Measurements from ENCODE around the gene PAAF1.

DNA sequence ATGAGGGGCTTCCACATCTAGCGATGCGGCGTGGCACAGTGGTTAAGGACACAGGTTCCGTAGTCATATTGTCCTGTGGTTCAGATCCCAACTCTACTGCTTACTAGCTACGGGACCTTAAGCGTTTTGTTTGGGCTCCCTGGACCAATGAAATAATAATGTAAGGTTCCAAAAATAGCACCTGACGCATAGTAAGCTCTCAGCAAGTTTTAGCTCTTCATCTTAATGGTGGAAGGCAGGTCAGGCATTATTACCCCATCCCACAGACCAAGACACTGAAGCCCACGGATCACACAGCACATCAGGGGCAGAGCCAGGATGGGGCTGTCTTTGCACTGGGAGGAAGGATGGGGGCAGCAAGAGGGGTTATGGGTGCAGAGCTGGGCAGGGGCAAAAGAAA lies 87.1 kb downstream of the PAAF1 start:
- TF ChIP-seq, protein P1, sequence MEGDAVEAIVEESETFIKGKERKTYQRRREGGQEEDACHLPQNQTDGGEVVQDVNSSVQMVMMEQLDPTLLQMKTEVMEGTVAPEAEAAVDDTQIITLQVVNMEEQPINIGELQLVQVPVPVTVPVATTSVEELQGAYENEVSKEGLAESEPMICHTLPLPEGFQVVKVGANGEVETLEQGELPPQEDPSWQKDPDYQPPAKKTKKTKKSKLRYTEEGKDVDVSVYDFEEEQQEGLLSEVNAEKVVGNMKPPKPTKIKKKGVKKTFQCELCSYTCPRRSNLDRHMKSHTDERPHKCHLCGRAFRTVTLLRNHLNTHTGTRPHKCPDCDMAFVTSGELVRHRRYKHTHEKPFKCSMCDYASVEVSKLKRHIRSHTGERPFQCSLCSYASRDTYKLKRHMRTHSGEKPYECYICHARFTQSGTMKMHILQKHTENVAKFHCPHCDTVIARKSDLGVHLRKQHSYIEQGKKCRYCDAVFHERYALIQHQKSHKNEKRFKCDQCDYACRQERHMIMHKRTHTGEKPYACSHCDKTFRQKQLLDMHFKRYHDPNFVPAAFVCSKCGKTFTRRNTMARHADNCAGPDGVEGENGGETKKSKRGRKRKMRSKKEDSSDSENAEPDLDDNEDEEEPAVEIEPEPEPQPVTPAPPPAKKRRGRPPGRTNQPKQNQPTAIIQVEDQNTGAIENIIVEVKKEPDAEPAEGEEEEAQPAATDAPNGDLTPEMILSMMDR (IDR thresholded peaks at IDR 0.05): no peak
- TF ChIP-seq EP300 (IDR thresholded peaks at IDR 0.05) (no peak), KDM1A (IDR thresholded peaks at IDR 0.05; ENCODE audit: low read depth) (no peak)

Data from A549 (cell line).